DOHH2 (cell line): Measurements from ENCODE around the gene USP28.
"Not testable (repeated sequence)": the region's sequence is repeated elsewhere in the genome, so short reads cannot be mapped to it uniquely, and the experiment has no call there.

Source experiments
- H3F3A ChIP-seq: fragments of 200-600 bp; sonication (generic), shearing (Covaris generic); 2 replicates; pipeline ENCODE4 v1.6.0; 2016; ENCODE audit warnings: antibody characterized with exemption, mild to moderate bottlenecking; ENCODE audit not compliant: control insufficient read depth, insufficient read depth
- H3K27ac ChIP-seq: fragments of 200-600 bp; sonication (generic); 2 replicates; pipeline ENCODE4 v1.5.1; 2014; ENCODE audit warnings: low read depth, mild to moderate bottlenecking, low read length, moderate library complexity
- H3K27me3 ChIP-seq: fragments of 200-600 bp; sonication (generic); 2 replicates; pipeline ENCODE4 v1.6.1; 2014; ENCODE audit warnings: mild to moderate bottlenecking, low read length, mixed read lengths; ENCODE audit not compliant: control insufficient read depth
- H3K36me3 ChIP-seq: fragments of 200-600 bp; sonication (generic); 2 replicates; pipeline ENCODE4 v1.6.1; 2014; ENCODE audit warnings: mild to moderate bottlenecking, low read length, moderate library complexity, mixed read lengths; ENCODE audit not compliant: control insufficient read depth
- H3K4me1 ChIP-seq: fragments of 200-600 bp; sonication (generic); 2 replicates; pipeline ENCODE4 v1.6.1; 2014; ENCODE audit warnings: mild to moderate bottlenecking, low read length, mixed read lengths; ENCODE audit not compliant: control insufficient read depth
- H3K4me2 ChIP-seq: fragments of 200-600 bp; sonication (generic); 2 replicates; pipeline ENCODE4 v1.6.0; 2014; ENCODE audit warnings: mild to moderate bottlenecking, low read length, moderate library complexity
- H3K4me3 ChIP-seq: fragments of 200-600 bp; sonication (generic); 2 replicates; pipeline ENCODE4 v1.5.1; 2014; ENCODE audit warnings: mild to moderate bottlenecking, low read length, mixed read lengths
- H3K79me2 ChIP-seq: fragments of 200-600 bp; sonication (generic); 2 replicates; pipeline ENCODE4 v1.6.1; 2014; ENCODE audit warnings: mild to moderate bottlenecking, low read length, mixed read lengths; ENCODE audit not compliant: control insufficient read depth
- H3K9me2 ChIP-seq: fragments of 200-600 bp; sonication (generic); replicated peaks from 2 replicates; pipeline ENCODE4 v1.6.1; 2014; ENCODE audit warnings: mild to moderate bottlenecking, low read length, mixed read lengths; ENCODE audit not compliant: control insufficient read depth
- H3K9me3 ChIP-seq: fragments of 200-600 bp; sonication (generic); 2 replicates; pipeline ENCODE4 v1.6.1; 2014; ENCODE audit warnings: antibody characterized with exemption, low read length, mixed read lengths; ENCODE audit not compliant: control insufficient read depth, insufficient read depth
- H4K20me1 ChIP-seq: fragments of 200-600 bp; sonication (generic); 2 replicates; pipeline ENCODE4 v1.6.0; 2014; ENCODE audit warnings: low read depth, mild to moderate bottlenecking, antibody characterized with exemption, low read length, moderate library complexity; ENCODE audit not compliant: control insufficient read depth, insufficient read depth
- CTCF ChIP-seq: fragments of 200-600 bp; sonication (generic); IDR thresholded peaks from one replicate; pipeline ENCODE4 v1.5.1; 2014; ENCODE audit warnings: antibody characterized with exemption, mild to moderate bottlenecking, low read depth, low read length; ENCODE audit not compliant: poor library complexity, severe bottlenecking
- EZH2phosphoT487 ChIP-seq: fragments of 200-600 bp; sonication (generic); IDR thresholded peaks from 2 replicates; pipeline ENCODE4 v1.6.1; 2017; ENCODE audit warnings: borderline replicate concordance, mild to moderate bottlenecking, antibody characterized with exemption, low read length, moderate library complexity, mixed read lengths

USP28 gene

GRCh38 chr11:113789675-113790320, 85.6 kb downstream of the USP28 start:
- no peaks in the 10 kb centered on the region for H3K4me1 ChIP-seq
- H4K20me1 ChIP-seq, result no peaks in the 10 kb centered on the region
- H3K4me3 ChIP-seq, result no peak overlapping the region
- no peaks in the 10 kb centered on the region for H3K79me2 ChIP-seq
- no peak for TF ChIP-seq EZH2phosphoT487
- no peak overlapping the region for H3K4me2 ChIP-seq
- 0 out of 2 replicates have a peak, but pooled peaks cover 2% of the 10 kb centered on the region for H3K27me3 ChIP-seq
- H3F3A ChIP-seq, result no peaks in the 10 kb centered on the region
- H3K9me2 ChIP-seq, result no peaks in the 10 kb centered on the region
- no peak overlapping the region for H3K27ac ChIP-seq
- H3K9me3 ChIP-seq, result no peaks in the 10 kb centered on the region
- H3K36me3 ChIP-seq, result no peaks in the 10 kb centered on the region

GRCh38 chr11:113789016-113789415, 86.4 kb downstream of the USP28 start:
- H3K36me3 ChIP-seq, H3K4me1 ChIP-seq, H3K4me2 ChIP-seq, H3K9me2 ChIP-seq, H3K9me3 ChIP-seq, H3K79me2 ChIP-seq, H4K20me1 ChIP-seq, H3K27me3 ChIP-seq, H3K27ac ChIP-seq, H3F3A ChIP-seq, H3K4me3 ChIP-seq: not testable (repeated sequence)

GRCh38 chr11:113782134-113782533, 93.2 kb downstream of the USP28 start:
- no peak overlapping the region for H3K27ac ChIP-seq
- H3K4me1 ChIP-seq, result no peaks in the 10 kb centered on the region
- TF ChIP-seq EZH2phosphoT487 (no peak), CTCF (no peak)
- H3K9me2 ChIP-seq, result no peaks in the 10 kb centered on the region
- H4K20me1 ChIP-seq, result no peaks in the 10 kb centered on the region
- H3K9me3 ChIP-seq, result no peaks in the 10 kb centered on the region
- H3F3A ChIP-seq, result no peaks in the 10 kb centered on the region
- no peak overlapping the region for H3K4me2 ChIP-seq
- H3K4me3 ChIP-seq, result no peak overlapping the region
- no peaks in the 10 kb centered on the region for H3K79me2 ChIP-seq
- H3K36me3 ChIP-seq, result no peaks in the 10 kb centered on the region
- H3K27me3 ChIP-seq, result peaks cover 17% of the 10 kb centered on the region; the same call in 1 of the 2 replicates

- no peak overlapping the region for H3K4me3 ChIP-seq
- no peaks in the 10 kb centered on the region for H3K79me2 ChIP-seq
- no peaks in the 10 kb centered on the region for H3K9me2 ChIP-seq
- no peaks in the 10 kb centered on the region for H4K20me1 ChIP-seq
- H3F3A ChIP-seq, result no peaks in the 10 kb centered on the region
- no peak overlapping the region for H3K27ac ChIP-seq
- H3K9me3 ChIP-seq, result no peaks in the 10 kb centered on the region
- H3K4me2 ChIP-seq, result no peak overlapping the region
- no peaks in the 10 kb centered on the region for H3K4me1 ChIP-seq
- H3K27me3 ChIP-seq, result peaks cover 17% of the 10 kb centered on the region; the same call in 1 of the 2 replicates
- no peaks in the 10 kb centered on the region for H3K36me3 ChIP-seq
- TF ChIP-seq CTCF (no peak), EZH2phosphoT487 (no peak)
Observed at GRCh38 chr11:113781682-113782081, 93.7 kb downstream of the USP28 start.
